Astrocyte (in vitro differentiated cells and primary cell): Measurements from ENCODE around the gene ZNF839. TPM values are rescaled to one million over a fixed set of nuclear protein-coding genes. Genes with fewer than 3 reads are reported as not detected.

ENCODE experiments used
- DNase-seq: peaks from one replicate; pipeline ENCODE4 v3.0.0-alpha.2; 2010; ENCODE audit warnings: low read depth
- FAIRE-seq: peaks from 2 replicates; lab custom pipeline; 2011; peaks lifted over from hg19 to GRCh38; lab: Jason Lieb, UNC
- H2AFZ ChIP-seq: 2 replicates; pipeline ENCODE4 v1.6.0; 2012; ENCODE audit warnings: low read depth, low read length, inconsistent platforms
- H3K27ac ChIP-seq: 2 replicates; pipeline ENCODE4 v1.5.1; 2011; ENCODE audit warnings: low read depth, low read length, inconsistent platforms
- H3K27me3 ChIP-seq: 2 replicates; pipeline ENCODE4 v1.6.0; 2011; ENCODE audit warnings: low read length, inconsistent platforms; ENCODE audit not compliant: insufficient read depth
- H3K36me3 ChIP-seq: 2 replicates; pipeline ENCODE4 v1.5.1; 2011; ENCODE audit warnings: low read length, inconsistent platforms; ENCODE audit not compliant: insufficient read depth
- H3K4me1 ChIP-seq: 2 replicates; pipeline ENCODE4 v1.5.1; 2011; ENCODE audit warnings: low read length, inconsistent platforms; ENCODE audit not compliant: insufficient read depth
- H3K4me2 ChIP-seq: 2 replicates; pipeline ENCODE4 v1.6.0; 2012; ENCODE audit warnings: low read length, inconsistent platforms
- H3K4me3 ChIP-seq: 2 replicates; pipeline ENCODE4 v1.5.1; 2011; ENCODE audit warnings: low read depth, mild to moderate bottlenecking, low read length, inconsistent platforms; ENCODE audit not compliant: insufficient read depth
- H3K79me2 ChIP-seq: 2 replicates; pipeline ENCODE4 v1.6.0; 2012; ENCODE audit warnings: mild to moderate bottlenecking, low read length, inconsistent platforms; ENCODE audit not compliant: insufficient read depth
- H3K9ac ChIP-seq: 2 replicates; pipeline ENCODE4 v1.6.0; 2012; ENCODE audit warnings: mild to moderate bottlenecking, low read length, inconsistent platforms
- H3K9me3 ChIP-seq: 2 replicates; pipeline ENCODE4 v1.5.1; 2012; ENCODE audit warnings: low read depth, mild to moderate bottlenecking, low read length, inconsistent platforms; ENCODE audit not compliant: insufficient read depth
- H4K20me1 ChIP-seq: 2 replicates; pipeline ENCODE4 v1.6.0; 2012; ENCODE audit warnings: low read length, inconsistent platforms; ENCODE audit not compliant: insufficient read depth
- H3K27ac Mint-ChIP-seq: one replicate; pipeline ENCODE4 v1.8.0; 2021; ENCODE audit warnings: mild to moderate bottlenecking, mixed read lengths; ENCODE audit not compliant: unreplicated experiment
- H3K27me3 Mint-ChIP-seq: one replicate; pipeline ENCODE4 v1.8.0; 2021; ENCODE audit warnings: low read depth, mixed read lengths; ENCODE audit not compliant: unreplicated experiment
- H3K36me3 Mint-ChIP-seq: one replicate; pipeline ENCODE4 v1.8.0; 2021; ENCODE audit warnings: low read depth, mixed read lengths; ENCODE audit not compliant: unreplicated experiment
- H3K4me1 Mint-ChIP-seq: one replicate; pipeline ENCODE4 v1.8.0; 2021; ENCODE audit warnings: low read depth, mixed read lengths; ENCODE audit not compliant: unreplicated experiment
- H3K4me3 Mint-ChIP-seq: one replicate; pipeline ENCODE4 v1.8.0; 2021; ENCODE audit warnings: mild to moderate bottlenecking, moderate library complexity, mixed read lengths; ENCODE audit not compliant: unreplicated experiment
- H3K9me3 Mint-ChIP-seq: one replicate; pipeline ENCODE4 v1.8.0; 2021; ENCODE audit warnings: mild to moderate bottlenecking, mixed read lengths; ENCODE audit not compliant: unreplicated experiment
- EZH2 ChIP-seq: IDR thresholded peaks from 2 replicates; pipeline ENCODE4 v1.6.1; 2012; ENCODE audit warnings: mild to moderate bottlenecking, low read length, inconsistent platforms; ENCODE audit not compliant: insufficient read depth
- total RNA-seq: library from RNA; stranded (reverse); gene quantifications from 2 replicates; pipeline ENCODE4 v1.2.1, GENCODE V29; 2021
- TF ChIP-seq, protein P1 (sequence below): IDR thresholded peaks from 2 replicates; pipeline ENCODE4 v1.5.1; 2011; ENCODE audit warnings: low read depth, mild to moderate bottlenecking, inconsistent platforms, low read length, moderate library complexity; ENCODE audit not compliant: insufficient read depth

ZNF839 gene
- total RNA-seq, 1 donor from 2014 or later, result 8.0 TPM

GRCh38 chr14:102288139-102288538, 31.4 kb upstream of the ZNF839 start:
- Histone ChIP-seq H2AFZ (no peak overlapping the region), H3K4me3 (no peak overlapping the region), H3K79me2 (peaks cover 31% of the 10 kb centered on the region), H3K27me3 (no peaks in the 10 kb centered on the region), H3K4me1 (peaks cover 5% of the 10 kb centered on the region), H3K9me3 (peaks cover 3% of the 10 kb centered on the region), H3K27ac (no peak overlapping the region), H3K4me2 (no peak overlapping the region), H3K36me3 (no peaks in the 10 kb centered on the region), H3K9ac (no peak overlapping the region), H4K20me1 (no peaks in the 10 kb centered on the region)
- H3K36me3 Mint-ChIP-seq, result peaks cover 2% of the 10 kb centered on the region
- no peaks in the 10 kb centered on the region for H3K27me3 Mint-ChIP-seq
- no peak overlapping the region for H3K27ac Mint-ChIP-seq
- no peaks in the 10 kb centered on the region for H3K4me1 Mint-ChIP-seq
- TF ChIP-seq, protein P1, sequence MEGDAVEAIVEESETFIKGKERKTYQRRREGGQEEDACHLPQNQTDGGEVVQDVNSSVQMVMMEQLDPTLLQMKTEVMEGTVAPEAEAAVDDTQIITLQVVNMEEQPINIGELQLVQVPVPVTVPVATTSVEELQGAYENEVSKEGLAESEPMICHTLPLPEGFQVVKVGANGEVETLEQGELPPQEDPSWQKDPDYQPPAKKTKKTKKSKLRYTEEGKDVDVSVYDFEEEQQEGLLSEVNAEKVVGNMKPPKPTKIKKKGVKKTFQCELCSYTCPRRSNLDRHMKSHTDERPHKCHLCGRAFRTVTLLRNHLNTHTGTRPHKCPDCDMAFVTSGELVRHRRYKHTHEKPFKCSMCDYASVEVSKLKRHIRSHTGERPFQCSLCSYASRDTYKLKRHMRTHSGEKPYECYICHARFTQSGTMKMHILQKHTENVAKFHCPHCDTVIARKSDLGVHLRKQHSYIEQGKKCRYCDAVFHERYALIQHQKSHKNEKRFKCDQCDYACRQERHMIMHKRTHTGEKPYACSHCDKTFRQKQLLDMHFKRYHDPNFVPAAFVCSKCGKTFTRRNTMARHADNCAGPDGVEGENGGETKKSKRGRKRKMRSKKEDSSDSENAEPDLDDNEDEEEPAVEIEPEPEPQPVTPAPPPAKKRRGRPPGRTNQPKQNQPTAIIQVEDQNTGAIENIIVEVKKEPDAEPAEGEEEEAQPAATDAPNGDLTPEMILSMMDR, result no peak
- TF ChIP-seq EZH2, result no peak
- no peaks in the 10 kb centered on the region for H3K9me3 Mint-ChIP-seq
- DNase-seq, result no peak
- no peak overlapping the region for H3K4me3 Mint-ChIP-seq
- FAIRE-seq, result peak; percentile 23

- no peak overlapping the region for H2AFZ ChIP-seq
- H3K9me3 ChIP-seq, result peaks cover 3% of the 10 kb centered on the region
- peaks cover 37% of the 10 kb centered on the region for H3K79me2 ChIP-seq
- Mint-ChIP-seq H3K27me3 (no peaks in the 10 kb centered on the region), H3K4me1 (no peaks in the 10 kb centered on the region), H3K27ac (no peak overlapping the region), H3K9me3 (no peaks in the 10 kb centered on the region), H3K4me3 (no peak overlapping the region), H3K36me3 (peaks cover 2% of the 10 kb centered on the region)
- peaks cover 20% of the 10 kb centered on the region for H3K4me1 ChIP-seq
- no peaks in the 10 kb centered on the region for H4K20me1 ChIP-seq
- H3K36me3 ChIP-seq, result no peaks in the 10 kb centered on the region
- no peak for FAIRE-seq
- H3K4me3 ChIP-seq, result no peak overlapping the region
- H3K27ac ChIP-seq, result no peak overlapping the region
- no peak overlapping the region for H3K4me2 ChIP-seq
- no peak overlapping the region for H3K9ac ChIP-seq
- DNase-seq, result no peak
- TF ChIP-seq, protein P1, result no peak
- no peak for TF ChIP-seq EZH2
- no peaks in the 10 kb centered on the region for H3K27me3 ChIP-seq
Measured at GRCh38 chr14:102292441-102292840, 27.1 kb upstream of the ZNF839 start.

DNA sequence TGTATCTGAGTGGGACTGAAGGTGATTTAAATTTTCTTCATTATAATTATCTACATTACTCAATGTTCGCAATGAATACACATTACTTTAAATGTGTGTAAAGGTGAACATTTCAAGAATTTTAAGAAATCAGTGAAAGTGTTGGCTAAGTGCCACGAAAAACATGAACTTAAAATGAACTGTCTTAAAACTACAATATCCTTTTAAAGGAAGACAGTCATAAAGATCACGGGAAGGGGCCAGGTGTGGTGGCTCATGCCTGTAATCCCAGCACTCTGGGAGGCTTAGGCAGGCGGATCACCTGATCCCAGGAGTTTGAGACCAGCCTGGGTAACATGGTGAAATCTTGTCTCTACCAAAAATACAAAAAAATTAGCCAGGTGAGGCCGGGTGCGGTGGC, 25.8 kb upstream of the ZNF839 start:
- no peak overlapping the region for H3K9ac ChIP-seq
- Mint-ChIP-seq H3K36me3 (peaks cover 2% of the 10 kb centered on the region), H3K4me3 (no peak overlapping the region), H3K27ac (no peak overlapping the region), H3K9me3 (peaks cover 5% of the 10 kb centered on the region), H3K4me1 (no peaks in the 10 kb centered on the region), H3K27me3 (no peaks in the 10 kb centered on the region)
- no peaks in the 10 kb centered on the region for H3K9me3 ChIP-seq
- no peak for FAIRE-seq
- H3K4me3 ChIP-seq, result no peak overlapping the region
- H3K4me1 ChIP-seq, result peaks cover 20% of the 10 kb centered on the region
- no peak overlapping the region for H2AFZ ChIP-seq
- peak; percentile 75 for DNase-seq
- no peak overlapping the region for H3K4me2 ChIP-seq
- no peak overlapping the region for H3K27ac ChIP-seq
- TF ChIP-seq, protein P1, result no peak
- no peak for TF ChIP-seq EZH2
- peaks cover 36% of the 10 kb centered on the region for H3K79me2 ChIP-seq
- no peaks in the 10 kb centered on the region for H4K20me1 ChIP-seq
- H3K27me3 ChIP-seq, result no peaks in the 10 kb centered on the region
- peaks cover 3% of the 10 kb centered on the region for H3K36me3 ChIP-seq
